ENCODE measurements around the gene TXLNG. TPM values are rescaled to one million over a fixed set of nuclear protein-coding genes. Genes with fewer than 3 reads are reported as not detected.

Gene TXLNG
- total and polyA plus RNA-seq, 2 experiments from 2014 or later, result 4.1 to 6.4 TPM

DNA sequence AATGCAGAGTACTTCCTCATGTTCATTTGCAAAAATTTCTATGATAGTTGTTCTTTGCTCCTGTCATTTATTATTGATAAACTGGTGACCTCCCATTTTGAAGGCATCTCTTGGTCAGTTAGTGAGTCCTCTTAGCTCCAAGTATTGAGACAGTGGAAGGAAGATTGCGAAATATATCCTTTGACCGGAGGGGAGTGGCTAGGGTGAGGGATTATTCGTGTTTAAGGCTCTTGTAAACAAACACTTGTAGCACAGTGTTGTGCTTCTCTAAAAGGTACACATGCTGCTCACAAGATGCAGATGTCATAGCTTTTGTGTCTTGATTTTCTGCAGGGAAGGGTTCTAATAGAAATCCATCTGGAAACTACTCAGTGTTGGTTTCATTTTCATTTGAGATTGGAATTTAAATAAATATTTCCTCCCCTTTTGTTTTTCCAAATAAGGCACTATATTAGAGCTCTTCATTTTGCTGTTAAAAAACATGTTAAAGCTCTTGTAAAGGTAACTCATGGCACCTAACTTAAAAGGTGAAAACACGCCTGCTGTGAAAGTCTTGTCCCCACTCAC is 21.8 kb downstream of the TXLNG start:
- Histone ChIP-seq H3K9me2 (ENCODE audit: insufficient read depth) (no peaks in the 10 kb centered on the region), H3K27ac (peak overlapping the region; percentile 52), H3K4me1 (ENCODE audit: insufficient read depth) (0 out of 2 replicates have a peak, but pooled peaks cover 9% of the 10 kb centered on the region), H4K20me1 (ENCODE audit: insufficient read depth) (no peaks in the 10 kb centered on the region), H3F3A (ENCODE audit: insufficient read depth) (no peaks in the 10 kb centered on the region), H3K4me2 (ENCODE audit: unreplicated experiment) (peak overlapping the region; percentile 83), H3K79me2 (ENCODE audit: insufficient read depth) (peaks cover 64% of the 10 kb centered on the region), H2AFZ (peak overlapping the region; percentile 73), H3K4me3 (peak overlapping the region; percentile 75), H3K27me3 (replicated peaks; ENCODE audit: insufficient read depth) (no peaks in the 10 kb centered on the region), H3K36me3 (ENCODE audit: low read depth) (no peaks in the 10 kb centered on the region), H3K9ac (peak overlapping the region; percentile 70), H3K9me3 (ENCODE audit: low read depth) (no peaks in the 10 kb centered on the region)
- DNase-seq, result peak; percentile 72
- TF ChIP-seq EZH2phosphoT487 (IDR thresholded peaks at IDR 0.05; ENCODE audit: insufficient read depth, low read depth) (no peak), EZH2 (IDR thresholded peaks at IDR 0.05; ENCODE audit: insufficient read depth, poor library complexity, severe bottlenecking) (no peak)
- WGBS, 2 experiments (ENCODE audit: low coverage in 1 of 2, low lambda C conversion rate in 2 of 2, missing lambda C conversion rate in 2 of 2), result 23 to 25% methylated on average over 4 of the region's 4 CpGs
- in situ Hi-C loops (cut with MboI), result no loop called here

DNA sequence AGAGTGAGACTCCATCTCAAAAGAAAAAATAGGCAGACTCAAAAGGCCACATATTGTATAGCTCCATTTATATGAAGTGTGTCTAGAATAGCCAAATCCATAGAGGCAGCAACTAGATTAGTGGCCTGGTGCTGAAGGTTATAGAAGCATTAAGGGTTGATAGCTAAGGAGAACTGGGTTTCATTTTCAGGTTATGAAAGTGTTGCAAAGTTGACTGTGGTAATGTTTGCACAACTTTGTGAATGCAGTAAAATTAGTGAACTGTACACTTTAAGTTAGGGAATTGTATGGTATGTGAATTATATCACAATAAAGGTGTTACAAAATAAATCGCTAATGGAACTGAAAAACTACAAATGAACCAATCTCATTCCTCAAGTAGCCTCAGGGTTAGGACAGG is 28.3 kb downstream of the TXLNG start:
- no peak overlapping the region for H3K4me3 ChIP-seq

DNA sequence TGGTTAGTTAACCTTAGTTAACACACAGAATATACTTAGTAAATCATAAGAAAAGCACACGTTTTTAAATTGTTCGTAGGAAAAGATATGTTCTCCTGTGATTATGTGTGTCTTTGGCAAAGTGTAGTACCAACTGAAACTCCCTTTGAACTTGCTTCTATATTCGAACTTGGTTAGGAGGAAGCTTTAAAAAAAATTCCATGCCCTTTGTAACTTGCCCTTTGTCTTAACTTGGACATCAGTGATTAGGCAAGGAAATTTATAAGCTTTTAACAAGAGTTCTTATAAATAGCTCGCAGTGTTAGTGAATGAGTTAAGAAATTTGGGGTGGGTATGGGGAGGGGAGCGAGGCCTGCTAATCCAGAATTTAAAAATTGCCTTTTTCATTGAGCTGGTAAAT is 33.4 kb downstream of the TXLNG start:
- in situ Hi-C loops (cut with MboI), result no loop called here
- H4K20me1 ChIP-seq (ENCODE audit: insufficient read depth), result no peaks in the 10 kb centered on the region
- H3K4me2 ChIP-seq (ENCODE audit: unreplicated experiment), result no peak overlapping the region
- WGBS, 2 experiments (ENCODE audit: low coverage in 1 of 2, low lambda C conversion rate in 2 of 2, missing lambda C conversion rate in 2 of 2), result 82 to 87% methylated on average over 5 of the region's 5 CpGs
- H3K4me1 ChIP-seq (ENCODE audit: insufficient read depth), result peaks cover 11% of the 10 kb centered on the region
- H3K27me3 ChIP-seq (replicated peaks; ENCODE audit: insufficient read depth), result no peaks in the 10 kb centered on the region
- no peak for DNase-seq
- no peaks in the 10 kb centered on the region for H3K36me3 ChIP-seq (ENCODE audit: low read depth)
- no peaks in the 10 kb centered on the region for H3K9me2 ChIP-seq (ENCODE audit: insufficient read depth)
- H3K9ac ChIP-seq, result no peak overlapping the region
- no peak overlapping the region for H3K4me3 ChIP-seq
- H3F3A ChIP-seq (ENCODE audit: insufficient read depth), result peaks cover 12% of the 10 kb centered on the region
- TF ChIP-seq EZH2 (IDR thresholded peaks at IDR 0.05; ENCODE audit: insufficient read depth, poor library complexity, severe bottlenecking) (no peak), EZH2phosphoT487 (IDR thresholded peaks at IDR 0.05; ENCODE audit: insufficient read depth, low read depth) (no peak)
- no peak overlapping the region for H3K27ac ChIP-seq
- H2AFZ ChIP-seq, result no peak overlapping the region
- no peaks in the 10 kb centered on the region for H3K9me3 ChIP-seq (ENCODE audit: low read depth)
- no peaks in the 10 kb centered on the region; the same call in 1 of the 2 replicates for H3K79me2 ChIP-seq (ENCODE audit: insufficient read depth)

More for the DNA sequence above, 28.3 kb downstream of the TXLNG start:
- Histone ChIP-seq H3K27me3 (replicated peaks; ENCODE audit: insufficient read depth) (no peaks in the 10 kb centered on the region), H3F3A (ENCODE audit: insufficient read depth) (no peaks in the 10 kb centered on the region), H3K4me1 (ENCODE audit: insufficient read depth) (no peaks in the 10 kb centered on the region), H3K9me3 (ENCODE audit: low read depth) (no peaks in the 10 kb centered on the region), H3K9ac (no peak overlapping the region), H4K20me1 (ENCODE audit: insufficient read depth) (no peaks in the 10 kb centered on the region), H3K27ac (no peak overlapping the region), H3K9me2 (ENCODE audit: insufficient read depth) (no peaks in the 10 kb centered on the region), H3K4me2 (ENCODE audit: unreplicated experiment) (no peak overlapping the region), H2AFZ (no peak overlapping the region), H3K36me3 (ENCODE audit: low read depth) (no peaks in the 10 kb centered on the region), H3K79me2 (ENCODE audit: insufficient read depth) (peaks cover 17% of the 10 kb centered on the region; the same call in 1 of the 2 replicates)
- no peak for DNase-seq
- in situ Hi-C loops (cut with MboI), result no loop called here
- 100% methylated on average over 1 of the region's 1 CpG for WGBS, 2 experiments (ENCODE audit: low coverage in 1 of 2, low lambda C conversion rate in 2 of 2, missing lambda C conversion rate in 2 of 2)
- no peak for TF ChIP-seq EZH2 (IDR thresholded peaks at IDR 0.05; ENCODE audit: insufficient read depth, poor library complexity, severe bottlenecking)
- no peak for TF ChIP-seq EZH2phosphoT487 (IDR thresholded peaks at IDR 0.05; ENCODE audit: insufficient read depth, low read depth)

DNA sequence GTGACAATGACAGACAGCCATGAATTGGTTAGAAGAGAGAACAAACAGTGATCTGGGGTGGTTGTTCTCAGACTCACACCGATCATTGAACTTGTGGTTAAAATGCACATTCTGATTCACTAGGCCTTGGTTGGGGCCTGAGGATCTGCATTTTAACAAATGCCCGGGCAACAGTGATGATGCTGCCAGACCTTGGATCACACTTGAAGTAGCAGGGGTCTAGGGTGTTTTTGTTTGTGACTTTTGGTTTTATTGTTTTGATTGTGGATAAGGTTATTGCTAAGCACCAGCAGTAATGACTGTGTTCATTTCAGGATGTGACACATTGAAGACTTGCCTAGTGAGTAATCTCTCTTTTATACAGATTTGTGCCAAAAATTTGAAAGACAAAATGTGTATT is 36.5 kb downstream of the TXLNG start:
- Histone ChIP-seq H3K9ac (peak overlapping the region; percentile 75), H3K4me1 (ENCODE audit: insufficient read depth) (peaks cover 39% of the 10 kb centered on the region), H3K4me2 (ENCODE audit: unreplicated experiment) (peak overlapping the region; percentile 37), H3K27ac (peak overlapping the region; percentile 97), H2AFZ (0 out of 2 replicates have a peak overlapping the region, but pooled peaks have one; percentile 13), H3K27me3 (replicated peaks; ENCODE audit: insufficient read depth) (no peaks in the 10 kb centered on the region), H3K4me3 (no peak overlapping the region), H3K9me3 (ENCODE audit: low read depth) (no peaks in the 10 kb centered on the region), H3K9me2 (ENCODE audit: insufficient read depth) (no peaks in the 10 kb centered on the region), H4K20me1 (ENCODE audit: insufficient read depth) (no peaks in the 10 kb centered on the region), H3K36me3 (ENCODE audit: low read depth) (no peaks in the 10 kb centered on the region), H3F3A (ENCODE audit: insufficient read depth) (peaks cover 30% of the 10 kb centered on the region), H3K79me2 (ENCODE audit: insufficient read depth) (no peaks in the 10 kb centered on the region)
- no peak for TF ChIP-seq EZH2phosphoT487 (IDR thresholded peaks at IDR 0.05; ENCODE audit: insufficient read depth, low read depth)
- no peak for TF ChIP-seq EZH2 (IDR thresholded peaks at IDR 0.05; ENCODE audit: insufficient read depth, poor library complexity, severe bottlenecking)
- DNase-seq, result peak; percentile 82
- 0 to 8% methylated on average over 2 of the region's 2 CpGs for WGBS, 2 experiments (ENCODE audit: low coverage in 1 of 2, low lambda C conversion rate in 2 of 2, missing lambda C conversion rate in 2 of 2)
- in situ Hi-C loops (cut with MboI), result no loop called here
